ENCODE measurements around the gene LYVE1.

The LYVE1 gene

DNA sequence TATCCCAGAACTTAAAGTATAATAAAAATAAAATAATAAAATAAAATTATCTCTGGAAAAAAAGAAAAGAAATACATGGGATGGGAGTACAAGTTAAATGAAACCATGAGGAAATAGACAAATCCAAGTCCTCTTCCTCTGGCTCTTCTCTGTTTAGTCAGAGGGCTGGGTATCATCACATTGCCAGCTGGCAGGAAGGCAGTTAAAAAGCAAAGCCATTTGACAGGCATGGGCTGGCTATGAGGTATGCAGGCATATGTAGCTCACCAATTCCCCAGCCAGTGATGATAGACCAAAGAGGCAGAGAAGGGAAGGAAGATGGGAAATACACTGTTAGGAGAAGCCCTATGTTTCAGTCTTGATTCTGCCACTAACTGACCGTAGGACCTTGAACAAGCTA is 6.5 kb downstream of the LYVE1 start:
- no peaks in the 10 kb centered on the region for H3K36me3 ChIP-seq (ENCODE audit: low read depth)
- no peaks in the 10 kb centered on the region for H3K4me1 ChIP-seq (ENCODE audit: insufficient read depth, poor library complexity, severe bottlenecking)
- H3K27me3 ChIP-seq (ENCODE audit: insufficient read depth, poor library complexity, severe bottlenecking), result no peaks in the 10 kb centered on the region
- no peak overlapping the region for H3K27ac ChIP-seq (ENCODE audit: poor library complexity, severe bottlenecking)
- ATAC-seq (ENCODE audit: low read depth) (no peak), DNase-seq (ENCODE audit: low spot score) (no peak)
- TF ChIP-seq, protein P1, sequence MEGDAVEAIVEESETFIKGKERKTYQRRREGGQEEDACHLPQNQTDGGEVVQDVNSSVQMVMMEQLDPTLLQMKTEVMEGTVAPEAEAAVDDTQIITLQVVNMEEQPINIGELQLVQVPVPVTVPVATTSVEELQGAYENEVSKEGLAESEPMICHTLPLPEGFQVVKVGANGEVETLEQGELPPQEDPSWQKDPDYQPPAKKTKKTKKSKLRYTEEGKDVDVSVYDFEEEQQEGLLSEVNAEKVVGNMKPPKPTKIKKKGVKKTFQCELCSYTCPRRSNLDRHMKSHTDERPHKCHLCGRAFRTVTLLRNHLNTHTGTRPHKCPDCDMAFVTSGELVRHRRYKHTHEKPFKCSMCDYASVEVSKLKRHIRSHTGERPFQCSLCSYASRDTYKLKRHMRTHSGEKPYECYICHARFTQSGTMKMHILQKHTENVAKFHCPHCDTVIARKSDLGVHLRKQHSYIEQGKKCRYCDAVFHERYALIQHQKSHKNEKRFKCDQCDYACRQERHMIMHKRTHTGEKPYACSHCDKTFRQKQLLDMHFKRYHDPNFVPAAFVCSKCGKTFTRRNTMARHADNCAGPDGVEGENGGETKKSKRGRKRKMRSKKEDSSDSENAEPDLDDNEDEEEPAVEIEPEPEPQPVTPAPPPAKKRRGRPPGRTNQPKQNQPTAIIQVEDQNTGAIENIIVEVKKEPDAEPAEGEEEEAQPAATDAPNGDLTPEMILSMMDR (IDR thresholded peaks at IDR 0.05; ENCODE audit: poor library complexity, severe bottlenecking), result no peak
- H3K9me3 ChIP-seq (ENCODE audit: severe bottlenecking), result no peaks in the 10 kb centered on the region
- no peak overlapping the region for H3K4me3 ChIP-seq (ENCODE audit: severe bottlenecking)

DNA sequence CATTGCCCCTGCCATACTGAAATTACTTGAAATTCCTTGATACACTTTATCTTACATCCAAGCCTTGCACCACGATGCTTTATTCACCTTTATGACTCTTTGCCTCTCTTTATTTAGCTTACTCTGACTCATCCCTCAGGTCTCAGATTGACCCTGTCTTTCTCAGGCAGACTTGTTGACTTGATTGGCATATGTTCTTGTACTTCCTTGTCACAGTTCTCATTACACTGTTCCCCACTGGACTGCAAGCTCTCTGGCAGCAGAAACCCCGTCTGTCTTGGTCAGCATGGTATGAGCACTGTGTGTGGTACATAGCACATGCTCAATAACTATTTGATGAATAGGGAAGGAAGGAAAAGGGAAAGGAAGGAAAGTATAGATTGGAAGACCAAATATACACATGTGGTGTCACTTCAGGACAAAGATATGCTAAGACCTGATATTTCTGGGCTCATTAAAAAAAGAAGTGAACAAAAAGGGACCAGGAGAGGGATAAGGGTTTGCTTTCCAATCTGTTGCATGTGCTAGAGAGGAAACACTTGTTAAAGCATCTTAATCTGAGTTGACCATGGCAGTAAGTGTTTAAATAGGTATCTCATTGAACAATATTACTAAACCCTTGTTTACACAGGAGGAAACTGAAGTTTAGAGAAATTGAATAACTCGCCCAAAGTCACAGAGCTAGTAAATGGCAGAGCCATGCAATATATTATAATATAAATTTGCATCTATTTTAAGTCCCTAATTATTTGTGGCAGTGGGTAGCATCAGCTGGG is 7.2 kb downstream of the LYVE1 start:
- no peak overlapping the region for H3K27ac ChIP-seq (ENCODE audit: poor library complexity, severe bottlenecking)

DNA sequence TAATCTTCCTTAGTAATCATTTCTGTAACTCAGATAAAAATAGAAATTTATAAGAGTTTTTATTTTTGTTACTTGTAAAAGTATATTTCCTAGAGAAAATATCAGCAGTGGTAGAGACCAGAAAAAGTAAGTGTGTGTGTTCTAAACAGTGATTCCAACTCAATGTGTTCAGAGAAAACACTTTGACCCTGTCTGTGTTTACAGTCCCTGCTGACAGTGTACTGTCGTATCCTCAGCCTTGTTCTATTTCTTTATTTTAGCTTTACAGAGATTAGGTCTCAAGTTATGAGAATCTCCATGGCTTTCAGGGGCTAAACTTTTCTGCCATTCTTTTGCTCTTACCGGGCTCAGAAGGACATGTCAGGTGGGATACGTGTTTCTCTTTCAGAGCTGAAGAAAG is 10.2 kb downstream of the LYVE1 start:
- H3K36me3 ChIP-seq (ENCODE audit: low read depth), result no peaks in the 10 kb centered on the region
- TF ChIP-seq, protein P1 (IDR thresholded peaks at IDR 0.05; ENCODE audit: poor library complexity, severe bottlenecking), result no peak
- no peak for DNase-seq (ENCODE audit: low spot score)
- H3K9me3 ChIP-seq (ENCODE audit: severe bottlenecking), result no peaks in the 10 kb centered on the region
- H3K27ac ChIP-seq (ENCODE audit: poor library complexity, severe bottlenecking), result no peak overlapping the region
- H3K27me3 ChIP-seq (ENCODE audit: insufficient read depth, poor library complexity, severe bottlenecking), result no peaks in the 10 kb centered on the region
- no peak for ATAC-seq (ENCODE audit: low read depth)
- H3K4me1 ChIP-seq (ENCODE audit: insufficient read depth, poor library complexity, severe bottlenecking), result no peaks in the 10 kb centered on the region
- no peak overlapping the region for H3K4me3 ChIP-seq (ENCODE audit: severe bottlenecking)

More for the DNA sequence above, 7.2 kb downstream of the LYVE1 start:
- TF ChIP-seq, protein P1 (IDR thresholded peaks at IDR 0.05; ENCODE audit: poor library complexity, severe bottlenecking), result no peak
- Histone ChIP-seq H3K9me3 (ENCODE audit: severe bottlenecking) (no peaks in the 10 kb centered on the region), H3K36me3 (ENCODE audit: low read depth) (no peaks in the 10 kb centered on the region), H3K4me3 (ENCODE audit: severe bottlenecking) (no peak overlapping the region), H3K27me3 (ENCODE audit: insufficient read depth, poor library complexity, severe bottlenecking) (no peaks in the 10 kb centered on the region), H3K4me1 (ENCODE audit: insufficient read depth, poor library complexity, severe bottlenecking) (no peaks in the 10 kb centered on the region)
- DNase-seq (ENCODE audit: low spot score) (no peak), ATAC-seq (ENCODE audit: low read depth) (peak; percentile 78)

DNA sequence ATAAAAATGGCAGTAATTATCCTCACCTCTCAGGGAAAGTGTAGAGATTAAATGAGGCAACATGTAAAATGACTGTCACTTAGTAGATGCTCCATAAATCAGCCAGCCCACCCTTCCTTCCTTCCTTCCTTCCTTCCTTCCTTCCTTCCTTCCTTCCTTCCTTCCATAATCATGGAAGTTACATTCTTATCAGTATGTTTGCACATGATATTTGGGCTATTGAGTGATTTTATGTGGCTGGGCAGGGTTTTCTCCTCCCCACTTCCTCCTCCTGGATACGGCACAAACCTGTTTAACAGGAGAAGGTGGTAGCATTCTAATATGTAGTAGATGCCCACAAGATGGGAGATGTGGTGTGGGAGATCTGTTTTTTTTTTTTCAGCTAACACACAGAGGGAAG is 11.9 kb downstream of the LYVE1 start:
- DNase-seq (ENCODE audit: low spot score), result no peak
- Histone ChIP-seq H3K9me3 (ENCODE audit: severe bottlenecking) (no peaks in the 10 kb centered on the region), H3K27ac (ENCODE audit: poor library complexity, severe bottlenecking) (no peak overlapping the region), H3K4me3 (ENCODE audit: severe bottlenecking) (no peak overlapping the region), H3K36me3 (ENCODE audit: low read depth) (no peaks in the 10 kb centered on the region), H3K4me1 (ENCODE audit: insufficient read depth, poor library complexity, severe bottlenecking) (no peaks in the 10 kb centered on the region), H3K27me3 (ENCODE audit: insufficient read depth, poor library complexity, severe bottlenecking) (no peaks in the 10 kb centered on the region)
- ATAC-seq (ENCODE audit: low read depth), result no peak
- TF ChIP-seq, protein P1 (IDR thresholded peaks at IDR 0.05; ENCODE audit: poor library complexity, severe bottlenecking), result no peak

DNA sequence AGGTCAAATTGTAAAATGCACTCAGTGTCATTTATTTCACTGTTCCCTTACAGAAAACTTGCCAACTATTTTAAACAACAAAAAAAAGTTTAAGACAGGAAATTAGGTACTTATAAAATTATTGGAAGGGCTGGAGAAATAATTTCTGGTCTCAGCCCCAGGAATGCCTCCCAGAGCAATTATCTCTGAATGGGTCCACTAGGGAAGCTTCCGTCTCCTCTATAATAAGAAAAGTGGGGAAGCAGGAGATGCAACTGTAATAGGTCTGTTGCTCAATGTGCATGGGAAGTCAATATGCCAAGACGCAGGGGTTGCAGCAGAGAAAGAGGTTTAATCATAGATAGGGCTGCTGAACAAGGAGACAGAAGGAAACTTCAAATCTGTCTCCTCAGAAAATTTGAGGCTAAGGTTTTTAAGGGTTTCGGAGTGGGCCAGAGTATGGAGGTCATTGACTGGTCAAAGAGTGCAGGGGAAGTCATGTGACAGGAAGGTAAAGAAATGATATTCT is 16.6 kb downstream of the LYVE1 start:
- H3K4me1 ChIP-seq (ENCODE audit: insufficient read depth, poor library complexity, severe bottlenecking), result peaks cover 3% of the 10 kb centered on the region
- H3K27ac ChIP-seq (ENCODE audit: poor library complexity, severe bottlenecking), result no peak overlapping the region
- H3K36me3 ChIP-seq (ENCODE audit: low read depth), result no peaks in the 10 kb centered on the region
- TF ChIP-seq, protein P1 (IDR thresholded peaks at IDR 0.05; ENCODE audit: poor library complexity, severe bottlenecking), result no peak
- H3K9me3 ChIP-seq (ENCODE audit: severe bottlenecking), result no peaks in the 10 kb centered on the region
- no peak overlapping the region for H3K4me3 ChIP-seq (ENCODE audit: severe bottlenecking)
- H3K27me3 ChIP-seq (ENCODE audit: insufficient read depth, poor library complexity, severe bottlenecking), result no peaks in the 10 kb centered on the region
- ATAC-seq (ENCODE audit: low read depth), result no peak
- DNase-seq (ENCODE audit: low spot score), result no peak
